ENCODE data around the gene RNF166.

DNA sequence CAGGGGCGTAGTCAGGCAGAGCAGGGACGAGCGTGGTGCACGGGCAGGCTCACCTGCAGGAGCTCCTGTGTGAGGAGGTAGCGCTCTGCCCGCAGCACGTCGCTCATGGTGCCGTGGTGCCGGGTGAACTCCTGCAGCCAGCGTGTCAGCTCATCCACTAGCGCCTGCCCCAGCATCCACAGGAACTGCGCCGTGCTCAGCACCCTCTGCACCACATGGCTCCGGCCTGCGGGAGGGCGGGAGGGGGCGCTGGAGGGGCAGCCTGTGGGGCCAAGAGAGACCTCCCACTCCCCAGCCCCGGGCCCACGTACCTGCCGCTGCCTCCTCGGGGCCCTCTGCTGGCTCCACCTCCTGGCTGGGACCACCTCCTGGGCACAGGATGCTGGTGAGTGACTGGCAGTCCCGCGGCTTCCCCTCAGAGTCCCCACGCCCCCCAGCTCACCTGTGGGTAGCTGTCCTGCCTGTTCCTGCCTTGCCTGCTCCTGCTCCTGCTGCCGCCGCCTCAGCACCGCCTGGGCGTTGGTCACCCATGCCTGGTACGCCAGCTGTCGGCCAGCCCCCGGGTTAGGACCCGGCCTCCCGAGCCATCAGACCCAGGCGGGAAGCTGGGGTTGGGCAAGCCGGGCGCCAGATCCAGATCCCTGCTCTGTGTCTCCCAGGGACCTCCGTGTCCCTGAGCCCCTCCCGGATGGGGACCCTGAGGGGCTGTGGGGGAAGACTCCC is 16.7 kb upstream of the RNF166 start:
- TF ChIP-seq, protein P1, sequence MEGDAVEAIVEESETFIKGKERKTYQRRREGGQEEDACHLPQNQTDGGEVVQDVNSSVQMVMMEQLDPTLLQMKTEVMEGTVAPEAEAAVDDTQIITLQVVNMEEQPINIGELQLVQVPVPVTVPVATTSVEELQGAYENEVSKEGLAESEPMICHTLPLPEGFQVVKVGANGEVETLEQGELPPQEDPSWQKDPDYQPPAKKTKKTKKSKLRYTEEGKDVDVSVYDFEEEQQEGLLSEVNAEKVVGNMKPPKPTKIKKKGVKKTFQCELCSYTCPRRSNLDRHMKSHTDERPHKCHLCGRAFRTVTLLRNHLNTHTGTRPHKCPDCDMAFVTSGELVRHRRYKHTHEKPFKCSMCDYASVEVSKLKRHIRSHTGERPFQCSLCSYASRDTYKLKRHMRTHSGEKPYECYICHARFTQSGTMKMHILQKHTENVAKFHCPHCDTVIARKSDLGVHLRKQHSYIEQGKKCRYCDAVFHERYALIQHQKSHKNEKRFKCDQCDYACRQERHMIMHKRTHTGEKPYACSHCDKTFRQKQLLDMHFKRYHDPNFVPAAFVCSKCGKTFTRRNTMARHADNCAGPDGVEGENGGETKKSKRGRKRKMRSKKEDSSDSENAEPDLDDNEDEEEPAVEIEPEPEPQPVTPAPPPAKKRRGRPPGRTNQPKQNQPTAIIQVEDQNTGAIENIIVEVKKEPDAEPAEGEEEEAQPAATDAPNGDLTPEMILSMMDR (IDR thresholded peaks at IDR 0.05; ENCODE audit: low read depth, low read length, poor library complexity, severe bottlenecking), result no peak
- no peak for TF ChIP-seq EZH2phosphoT487 (IDR thresholded peaks at IDR 0.05; ENCODE audit: borderline replicate concordance, low read length)

Data from DOHH2 (cell line).